ENCODE results near the gene RAPGEF3. TPM values are rescaled to one million over a fixed set of nuclear protein-coding genes. Genes with fewer than 3 reads are reported as not detected.

RAPGEF3 gene
- total and polyA plus RNA-seq, 2 of the 8 experiments (the other 6 are each of a cell fraction or from before 2014, with no cell fraction given): 5.0 to 9.4 TPM

- H3K23me2 ChIP-seq (ENCODE audit: low read depth, low read length): peaks cover 2% of the 10 kb centered on the region; the same call in 1 of the 2 replicates
- H3K27me3 ChIP-seq (replicated peaks in 1 of 4; ENCODE audit: control insufficient read depth in 3 of 4, extremely low read depth in 1 of 4, insufficient read depth in 3 of 4, low read length in 3 of 4): peaks cover 0 to 9% (median 5%) of the 10 kb centered on the region in 4 experiments; a peak in 4 of 7 replicates
- H3K4ac ChIP-seq (replicated peaks; ENCODE audit: insufficient read length, low read depth, low read length): no peak overlapping the region
- no peak overlapping the region; the same call in 1 of the 2 replicates for H3K18ac ChIP-seq (ENCODE audit: extremely low read depth, low read length)
- H3K9me3 ChIP-seq (ENCODE audit: insufficient read depth in 2 of 2, low read depth in 1 of 2, low read length in 1 of 2): no peaks in the 10 kb centered on the region
- no peak overlapping the region for H2AFZ ChIP-seq (ENCODE audit: low read length)
- no peaks in the 10 kb centered on the region for H3K79me2 ChIP-seq (ENCODE audit: control insufficient read depth in 1 of 2, insufficient read depth in 2 of 2, low read length in 2 of 2)
- ChIA-PET POLR2A (ENCODE audit: partially characterized antibody) (interaction anchor here (0.9 to 5.0 kb wide), 21 partner anchors 10 to 126 kb away, joined by 3 to 62 read pairs (median 4); partner anchors contain the start of genes RAPGEF3 and RPAP3), CTCF (ENCODE audit: partially characterized antibody) (interaction anchor here (0.7 to 58.8 kb wide), 18 partner anchors 8 to 328 kb away, joined by 3 to 2442 read pairs (median 4); partner anchors contain the start of genes ENDOU, RAPGEF3 and RPAP3)
- peak; percentile 88 to 99 for DNase-seq (ENCODE audit: low read depth in 1 of 2, low spot score in 2 of 2)
- no peak overlapping the region for H3K56ac ChIP-seq (replicated peaks; ENCODE audit: insufficient read length, low read depth, low read length)
- H2BK20ac ChIP-seq (ENCODE audit: low read length): no peak overlapping the region
- H4K91ac ChIP-seq (replicated peaks; ENCODE audit: insufficient read length, low read length): no peak overlapping the region
- H3K9ac ChIP-seq (replicated peaks in 1 of 4; ENCODE audit: extremely low read depth in 1 of 4, low read depth in 3 of 4, low read length in 3 of 4): no peak overlapping the region
- H2BK12ac ChIP-seq (ENCODE audit: low read depth, low read length): no peak overlapping the region
- H3K4me2 ChIP-seq (ENCODE audit: insufficient read depth in 1 of 2, low read depth in 2 of 2, low read length in 2 of 2): peak overlapping the region; percentile 14 to 72
- WGBS, 2 experiments (ENCODE audit: extremely low coverage in 1 of 2, insufficient coverage in 1 of 2, insufficient read length in 1 of 2, insufficient replicate concordance in 2 of 2, low coverage in 1 of 2, low lambda C conversion rate in 2 of 2, missing lambda C conversion rate in 1 of 2): 10% methylated on average over 19 of the region's 19 CpGs; no CpG with 5 or more reads in 1 of the 2 experiments
- no peak overlapping the region for H3K27ac ChIP-seq (ENCODE audit: low read depth, low read length)
- H2AK5ac ChIP-seq (ENCODE audit: low read depth, low read length): no peak overlapping the region
- H3K23ac ChIP-seq (ENCODE audit: insufficient read length): no peak overlapping the region
- no peak overlapping the region for H4K8ac ChIP-seq (ENCODE audit: extremely low read depth, insufficient read depth, low read length)
- no peak overlapping the region; the same call in 1 of the 2 replicates for H2BK5ac ChIP-seq (ENCODE audit: low read depth, low read length)
- no peaks in the 10 kb centered on the region for H3K79me1 ChIP-seq (ENCODE audit: low read depth, low read length)
- H3K14ac ChIP-seq (ENCODE audit: insufficient read length): no peak overlapping the region
- no peak overlapping the region for H2BK120ac ChIP-seq (replicated peaks; ENCODE audit: low read depth, low read length)
- no peak overlapping the region for H4K5ac ChIP-seq (ENCODE audit: insufficient read length, low read depth, low read length)
- peaks cover 0 to 18% (median 11%) of the 10 kb centered on the region in 4 experiments; a peak in 5 of 7 replicates for H3K4me1 ChIP-seq (replicated peaks in 1 of 4; ENCODE audit: control insufficient read depth in 3 of 4, insufficient read depth in 4 of 4, low read length in 3 of 4)
- H2BK15ac ChIP-seq (ENCODE audit: low read length): no peak overlapping the region
- peak overlapping the region in 3 of 4 experiments; percentile 8 to 42 (median 12); a peak in 3 of 8 replicates for H3K4me3 ChIP-seq (ENCODE audit: extremely low read depth in 1 of 4, insufficient read depth in 2 of 4, low read depth in 3 of 4, low read length in 4 of 4)
- H3K36me3 ChIP-seq (ENCODE audit: control insufficient read depth in 2 of 4, insufficient read depth in 4 of 4, low read length in 3 of 4): peaks cover 0 to 5% (median 0%) of the 10 kb centered on the region in 4 experiments; a peak in 4 of 8 replicates
- peak; percentile 81 for FAIRE-seq
- H4K20me1 ChIP-seq (replicated peaks in 1 of 2; ENCODE audit: control insufficient read depth in 1 of 2, insufficient read depth in 2 of 2, low read length in 2 of 2): peaks cover 0 to 20% of the 10 kb centered on the region in 2 experiments
- TF ChIP-seq GABPA (IDR thresholded peaks at IDR 0.05; ENCODE audit: borderline replicate concordance, insufficient read depth, low read length) (no peak), SP4 (IDR thresholded peaks at IDR 0.05; ENCODE audit: low read length) (0 out of 2 replicates have a peak, but pooled peaks have one; percentile 28), POLR2A (IDR thresholded peaks at IDR 0.05; ENCODE audit: control extremely low read depth in 1 of 2, low read depth in 2 of 2, low read length in 2 of 2) (peak in 1 of 2 experiments; percentile 15; a peak in 1 of 3 replicates), CTCF (IDR thresholded peaks at IDR 0.05; ENCODE audit: control extremely low read depth in 1 of 3, insufficient read depth in 1 of 3, low read depth in 1 of 3, low read length in 3 of 3) (peak in 2 of 3 experiments; percentile 96; a peak in 3 of 4 replicates), RAD21 (IDR thresholded peaks at IDR 0.05 in 1 of 2, conservative IDR thresholded peaks at IDR 0.05 in 1 of 2; ENCODE audit: low read depth in 2 of 2, low read length in 2 of 2) (peak; percentile 95 to 97), SIN3A (conservative IDR thresholded peaks at IDR 0.05 in 1 of 2, IDR thresholded peaks at IDR 0.05 in 1 of 2; ENCODE audit: low read depth in 1 of 2, low read length in 2 of 2) (0 out of 4 replicates have a peak, but pooled peaks have one; percentile 49 to 51), KDM4A (IDR thresholded peaks at IDR 0.05; ENCODE audit: low read depth, low read length, severe bottlenecking) (no peak), ASH2L (IDR thresholded peaks at IDR 0.05; ENCODE audit: low read length) (peak; percentile 36)
These were observed 20.7 kb upstream of the RAPGEF3 start for GRCh38 chr12:47779301-47779942.

Measured in H1 (cell line).